HL-60 (cell line): ENCODE measurements around the gene ULBP2.

ENCODE experiments used
- CTCF ChIP-seq: IDR thresholded peaks from one replicate; pipeline ENCODE4 v1.5.1; 2011; ENCODE audit warnings: low read length, control low read depth, inconsistent platforms; ENCODE audit not compliant: insufficient read depth
- GABPA ChIP-seq: IDR thresholded peaks from 2 replicates; pipeline ENCODE4 v1.6.1; 2012; ENCODE audit warnings: low read depth
- POLR2AphosphoS5 ChIP-seq: IDR thresholded peaks from 2 replicates; pipeline ENCODE4 v1.6.1; 2012; ENCODE audit warnings: low read depth
- REST ChIP-seq: IDR thresholded peaks from 2 replicates; pipeline ENCODE4 v1.6.1; 2012; ENCODE audit warnings: low read depth; ENCODE audit not compliant: insufficient replicate concordance
- SPI1 ChIP-seq: IDR thresholded peaks from 2 replicates; pipeline ENCODE4 v1.6.1; 2012; ENCODE audit warnings: low read depth, mild to moderate bottlenecking, borderline replicate concordance

GRCh38 chr6:149990212-149990660, 48.4 kb downstream of the ULBP2 start:
- TF ChIP-seq CTCF (no peak), GABPA (no peak), POLR2AphosphoS5 (no peak), REST (no peak), SPI1 (no peak)
